LNCaP clone FGC (cell line): ENCODE results near the gene NAALADL1.
A peak's percentile ranks its signal among the peaks of the same experiment; 100 is the strongest.

Source experiments
- DNase-seq: peaks from one replicate; pipeline ENCODE4 v3.0.0-alpha.2; 2011; ENCODE audit warnings: low read depth
- H3K4me3 ChIP-seq: 2 replicates; pipeline ENCODE4 v1.5.1; 2011; ENCODE audit warnings: mild to moderate bottlenecking, low read depth, low read length, control low read depth
- CTCF ChIP-seq: IDR thresholded peaks from 2 replicates; pipeline ENCODE4 v1.5.1; 2012; ENCODE audit warnings: mild to moderate bottlenecking; ENCODE audit not compliant: control insufficient read depth, insufficient read depth; ENCODE audit errors: extremely low read depth

The NAALADL1 gene

GRCh38 chr11:65089621-65090020, 31.3 kb upstream of the NAALADL1 start:
- H3K4me3 ChIP-seq, result no peak overlapping the region
- DNase-seq, result no peak
- no peak for TF ChIP-seq CTCF

GRCh38 chr11:65087827-65088226, 29.5 kb upstream of the NAALADL1 start:
- no peak for TF ChIP-seq CTCF
- DNase-seq, result no peak
- H3K4me3 ChIP-seq, result no peak overlapping the region

GRCh38 chr11:65087216-65087615, 28.9 kb upstream of the NAALADL1 start:
- H3K4me3 ChIP-seq, result no peak overlapping the region
- TF ChIP-seq CTCF, result no peak
- no peak for DNase-seq

GRCh38 chr11:65086809-65087208, 28.5 kb upstream of the NAALADL1 start:
- no peak for DNase-seq
- no peak for TF ChIP-seq CTCF
- no peak overlapping the region for H3K4me3 ChIP-seq

GRCh38 chr11:65085446-65085845, 27.1 kb upstream of the NAALADL1 start:
- no peak for DNase-seq
- TF ChIP-seq CTCF, result no peak
- H3K4me3 ChIP-seq, result no peak overlapping the region

- no peak for DNase-seq
- H3K4me3 ChIP-seq, result peak overlapping the region; percentile 99
- TF ChIP-seq CTCF, result no peak
Measured at GRCh38 chr11:65084598-65085375, 26.4 kb upstream of the NAALADL1 start.

- H3K4me3 ChIP-seq, result peak within 1 kb of the TSS; percentile 99
- TF ChIP-seq CTCF, result no peak
- DNase-seq, result peak; percentile 82
Measured at GRCh38 chr11:65083834-65084597, 25.7 kb upstream of the NAALADL1 start, which contains the start of the genes CDCA5 and ZFPL1. CDCA5 (minus strand) TSS chr11:65084040; CDS start chr11:65083978, 62 bp downstream. ZFPL1 (plus strand) TSS chr11:65084222; CDS start chr11:65084699, 477 bp downstream.
